ENCODE data around the gene LDLRAD1. TPM values are rescaled to one million over a fixed set of nuclear protein-coding genes. Genes with fewer than 3 reads are reported as not detected.

LDLRAD1 gene
- polyA plus RNA-seq, 1 donor (not counting 4 experiments of a cell fraction or from before 2014, with no cell fraction given): not detected

GRCh38 chr1:53959664-53960250 is 58.2 kb downstream of the LDLRAD1 start:
- no peak for TF ChIP-seq EZH2 (IDR thresholded peaks at IDR 0.05; ENCODE audit: low read length)
- TF ChIP-seq, protein P1, sequence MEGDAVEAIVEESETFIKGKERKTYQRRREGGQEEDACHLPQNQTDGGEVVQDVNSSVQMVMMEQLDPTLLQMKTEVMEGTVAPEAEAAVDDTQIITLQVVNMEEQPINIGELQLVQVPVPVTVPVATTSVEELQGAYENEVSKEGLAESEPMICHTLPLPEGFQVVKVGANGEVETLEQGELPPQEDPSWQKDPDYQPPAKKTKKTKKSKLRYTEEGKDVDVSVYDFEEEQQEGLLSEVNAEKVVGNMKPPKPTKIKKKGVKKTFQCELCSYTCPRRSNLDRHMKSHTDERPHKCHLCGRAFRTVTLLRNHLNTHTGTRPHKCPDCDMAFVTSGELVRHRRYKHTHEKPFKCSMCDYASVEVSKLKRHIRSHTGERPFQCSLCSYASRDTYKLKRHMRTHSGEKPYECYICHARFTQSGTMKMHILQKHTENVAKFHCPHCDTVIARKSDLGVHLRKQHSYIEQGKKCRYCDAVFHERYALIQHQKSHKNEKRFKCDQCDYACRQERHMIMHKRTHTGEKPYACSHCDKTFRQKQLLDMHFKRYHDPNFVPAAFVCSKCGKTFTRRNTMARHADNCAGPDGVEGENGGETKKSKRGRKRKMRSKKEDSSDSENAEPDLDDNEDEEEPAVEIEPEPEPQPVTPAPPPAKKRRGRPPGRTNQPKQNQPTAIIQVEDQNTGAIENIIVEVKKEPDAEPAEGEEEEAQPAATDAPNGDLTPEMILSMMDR (optimal IDR thresholded peaks at IDR 0.05 in 1 of 3, IDR thresholded peaks at IDR 0.05 in 1 of 3, conservative IDR thresholded peaks at IDR 0.05 in 1 of 3; ENCODE audit: extremely low read depth in 1 of 3, insufficient read depth in 2 of 3, low read length in 3 of 3): peak in 2 of 3 experiments; percentile 34 to 48
- dilution Hi-C loops (cut with MboI; ENCODE audit: extremely low pct_ligation_motif_present, low sequenced_read_pairs): no loop called here
- Histone ChIP-seq H3K27me3 (ENCODE audit: control insufficient read depth, extremely low read depth, insufficient read depth, low read length) (no peaks in the 10 kb centered on the region), H3K79me2 (ENCODE audit: control insufficient read depth, insufficient read depth, low read length) (peaks cover 7% of the 10 kb centered on the region), H4K20me1 (ENCODE audit: control insufficient read depth, extremely low read depth, insufficient read depth, low read length) (no peaks in the 10 kb centered on the region), H3K27ac (ENCODE audit: control insufficient read depth, insufficient read depth, low read length) (no peak overlapping the region), H3K4me3 (ENCODE audit: control insufficient read depth in 2 of 3, extremely low read depth in 1 of 3, insufficient read depth in 2 of 3, low read depth in 1 of 3, low read length in 3 of 3) (no peak overlapping the region), H3K4me2 (ENCODE audit: control insufficient read depth, extremely low read depth, insufficient read depth, low read depth, low read length) (no peak overlapping the region), H3K9ac (ENCODE audit: control insufficient read depth, extremely low read depth, insufficient read depth, low read length) (no peak overlapping the region), H2AFZ (ENCODE audit: control insufficient read depth, low read length) (no peak overlapping the region), H3K36me3 (ENCODE audit: control insufficient read depth in 2 of 2, extremely low read depth in 1 of 2, insufficient read depth in 2 of 2, low read length in 2 of 2) (peaks cover 29 to 33% of the 10 kb centered on the region in 2 experiments), H3K9me3 (ENCODE audit: control insufficient read depth, low read depth, low read length) (no peaks in the 10 kb centered on the region), H3K9me1 (ENCODE audit: control insufficient read depth, extremely low read depth, insufficient read depth, low read length) (no peaks in the 10 kb centered on the region), H3K4me1 (ENCODE audit: control insufficient read depth, extremely low read depth, insufficient read depth, low read length) (peaks cover 21% of the 10 kb centered on the region)
- no peak for DNase-seq (ENCODE audit: low read depth, low spot score)
- no peak for FAIRE-seq

Other genes with a start within 250 kb of the LDLRAD1 start
- gene NDC1, start 179.9 kb downstream of the LDLRAD1 start, polyA plus RNA-seq: 24.5 to 36.1 TPM (median 30.5 TPM) in 3 replicates
- gene YIPF1, start 128.4 kb downstream of the LDLRAD1 start, polyA plus RNA-seq: 36.3 to 45.7 TPM (median 43.3 TPM) in 3 replicates
- gene DIO1, start 124.0 kb downstream of the LDLRAD1 start, polyA plus RNA-seq: not detected in 3 replicates
- 24.5 to 64.3 TPM (median 26.4 TPM) in 3 replicates for gene IFT25, start 72.5 kb downstream of the LDLRAD1 start, polyA plus RNA-seq
- 45.7 to 70.6 TPM (median 61.8 TPM) in 3 replicates for gene LRRC42, start 71.8 kb downstream of the LDLRAD1 start, polyA plus RNA-seq
- 188 to 399 TPM (median 342 TPM) in 3 replicates for gene TMEM59, start 35.0 kb upstream of the LDLRAD1 start, polyA plus RNA-seq
- gene TCEANC2, start 35.4 kb upstream of the LDLRAD1 start, polyA plus RNA-seq: 3.5 to 5.2 TPM (median 4.3 TPM) in 3 replicates
- gene CDCP2, start 134.8 kb upstream of the LDLRAD1 start, polyA plus RNA-seq: not detected in 3 replicates
- gene CYB5RL, start 181.8 kb upstream of the LDLRAD1 start, polyA plus RNA-seq: 0.67 to 1.3 TPM (median 0.73 TPM) in 3 replicates
- gene MRPL37, start 182.0 kb upstream of the LDLRAD1 start, polyA plus RNA-seq: 30.9 to 31.7 TPM (median 31.0 TPM) in 3 replicates

All from keratinocyte (primary cell).